ENCODE results near the gene CLEC16A. TPM values are rescaled to one million over a fixed set of nuclear protein-coding genes. Genes with fewer than 3 reads are reported as not detected.

CLEC16A gene
- polyA plus RNA-seq, 2 donors: 9.0 to 12.5 TPM

DNA sequence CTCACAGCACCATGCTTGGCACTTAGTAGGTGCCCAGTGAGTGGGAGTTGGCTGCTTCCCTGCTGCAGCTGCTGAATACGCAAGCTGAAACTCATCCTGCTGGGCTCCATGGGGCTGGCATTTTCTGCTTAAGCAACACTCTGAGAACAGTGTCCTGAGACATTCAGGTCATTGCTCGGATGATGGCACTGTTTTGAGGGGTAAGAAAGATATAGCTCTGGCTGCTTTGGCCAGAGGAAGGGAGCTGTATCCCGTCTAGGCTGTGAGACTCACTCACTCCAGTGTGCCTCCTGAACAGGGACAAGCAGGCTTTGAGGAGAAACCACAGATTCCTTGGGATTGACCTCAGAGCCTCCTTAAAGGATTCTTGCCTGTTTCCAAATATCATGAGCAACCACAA is 120.5 kb downstream of the CLEC16A start:
- no peak overlapping the region for H3K27ac ChIP-seq (ENCODE audit: low read depth in 2 of 2, low read length in 1 of 2)
- no peaks in the 10 kb centered on the region for H3K27me3 ChIP-seq (ENCODE audit: control insufficient read depth in 1 of 2, insufficient read depth in 2 of 2, low read length in 2 of 2)
- WGBS, 2 donors: 75 to 82% methylated on average over 3 of the region's 3 CpGs
- peaks cover 8 to 16% of the 10 kb centered on the region in 2 donors for H3K36me3 ChIP-seq (ENCODE audit: control insufficient read depth in 2 of 2, insufficient read depth in 2 of 2, low read length in 1 of 2)
- no peaks in the 10 kb centered on the region for H3K9me3 ChIP-seq (ENCODE audit: control insufficient read depth in 2 of 2, insufficient read depth in 1 of 2, low read depth in 1 of 2, low read length in 1 of 2)
- no peaks in the 10 kb centered on the region for H3K4me1 ChIP-seq (ENCODE audit: control insufficient read depth in 2 of 2, insufficient read depth in 2 of 2, low read length in 1 of 2)
- H3K4me3 ChIP-seq (ENCODE audit: low read depth in 1 of 2, low read length in 2 of 2): no peak overlapping the region

DNA sequence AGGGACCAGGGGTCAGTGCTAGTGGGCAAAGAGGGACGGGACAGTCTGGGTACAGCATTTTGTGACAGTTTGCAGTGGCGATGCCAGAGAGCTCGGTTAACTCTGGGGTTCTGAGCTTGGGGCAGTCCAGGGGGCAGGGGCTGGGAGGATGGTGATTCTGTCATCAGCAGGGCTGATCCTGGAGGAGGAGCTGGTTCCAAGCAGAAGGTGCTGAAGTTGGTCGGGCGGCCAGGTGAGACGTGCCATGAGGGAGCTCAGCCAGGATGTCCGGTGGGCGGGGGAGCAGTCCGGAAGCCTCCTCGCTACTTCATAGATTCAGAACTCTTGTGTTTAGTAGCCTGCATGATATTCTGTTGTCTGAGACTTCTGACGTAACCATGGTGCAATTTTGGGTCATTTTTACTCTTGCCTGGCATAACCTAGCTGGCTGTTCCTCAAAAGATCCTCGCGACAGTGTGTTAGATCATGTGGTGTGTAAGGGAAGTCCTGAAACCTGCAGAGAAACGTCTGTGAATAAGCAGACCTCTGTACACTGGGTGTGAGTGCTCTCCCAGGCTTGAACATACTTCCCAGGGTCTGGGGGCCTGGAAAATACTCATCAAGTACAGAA is 122.0 kb downstream of the CLEC16A start:
- Histone ChIP-seq H3K27ac (ENCODE audit: low read depth in 2 of 2, low read length in 1 of 2) (no peak overlapping the region), H3K4me1 (ENCODE audit: control insufficient read depth in 2 of 2, insufficient read depth in 2 of 2, low read length in 1 of 2) (no peaks in the 10 kb centered on the region), H3K4me3 (ENCODE audit: low read depth in 1 of 2, low read length in 2 of 2) (no peak overlapping the region), H3K36me3 (ENCODE audit: control insufficient read depth in 2 of 2, insufficient read depth in 2 of 2, low read length in 1 of 2) (peaks cover 8 to 10% of the 10 kb centered on the region in 2 donors), H3K27me3 (ENCODE audit: control insufficient read depth in 1 of 2, insufficient read depth in 2 of 2, low read length in 2 of 2) (no peaks in the 10 kb centered on the region), H3K9me3 (ENCODE audit: control insufficient read depth in 2 of 2, insufficient read depth in 1 of 2, low read depth in 1 of 2, low read length in 1 of 2) (no peaks in the 10 kb centered on the region)
- WGBS, 2 donors: 87 to 90% methylated on average over 14 of the region's 14 CpGs

GRCh38 chr16:11067266-11067665 is 122.9 kb downstream of the CLEC16A start:
- no peak overlapping the region for H3K27ac ChIP-seq (ENCODE audit: low read depth in 2 of 2, low read length in 1 of 2)
- H3K9me3 ChIP-seq (ENCODE audit: control insufficient read depth in 2 of 2, insufficient read depth in 1 of 2, low read depth in 1 of 2, low read length in 1 of 2): no peaks in the 10 kb centered on the region
- H3K36me3 ChIP-seq (ENCODE audit: control insufficient read depth in 2 of 2, insufficient read depth in 2 of 2, low read length in 1 of 2): peaks cover 5 to 8% of the 10 kb centered on the region in 2 donors
- no peaks in the 10 kb centered on the region for H3K4me1 ChIP-seq (ENCODE audit: control insufficient read depth in 2 of 2, insufficient read depth in 2 of 2, low read length in 1 of 2)
- no peak overlapping the region for H3K4me3 ChIP-seq (ENCODE audit: low read depth in 1 of 2, low read length in 2 of 2)
- H3K27me3 ChIP-seq (ENCODE audit: control insufficient read depth in 1 of 2, insufficient read depth in 2 of 2, low read length in 2 of 2): no peaks in the 10 kb centered on the region
- 90 to 93% methylated on average over 7 of the region's 7 CpGs for WGBS, 2 donors

DNA sequence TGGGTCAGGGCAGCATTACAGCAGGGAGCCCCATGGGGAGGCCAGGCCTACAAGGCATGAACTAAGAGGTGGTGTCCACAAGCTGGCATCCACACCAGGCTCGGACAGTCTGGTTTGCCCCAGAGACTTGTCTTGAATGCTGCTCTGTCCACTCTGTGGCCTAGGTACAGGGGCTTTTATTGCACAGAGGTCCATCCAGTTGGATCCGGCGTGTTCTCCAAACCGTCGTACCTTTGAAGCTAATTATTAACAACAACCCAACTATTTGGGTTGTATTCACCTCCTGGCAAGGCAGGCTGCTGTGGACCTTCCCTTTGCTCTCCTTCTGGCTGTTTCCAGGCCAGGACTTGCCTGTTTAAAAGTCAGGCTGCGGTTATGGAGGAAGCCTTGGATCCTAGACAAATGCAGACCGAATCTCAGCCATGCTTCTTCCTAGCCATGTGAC is 123.4 kb downstream of the CLEC16A start:
- H3K27ac ChIP-seq (ENCODE audit: low read depth in 2 of 2, low read length in 1 of 2): no peak overlapping the region
- no peaks in the 10 kb centered on the region for H3K9me3 ChIP-seq (ENCODE audit: control insufficient read depth in 2 of 2, insufficient read depth in 1 of 2, low read depth in 1 of 2, low read length in 1 of 2)
- WGBS, 2 donors: 77 to 85% methylated on average over 7 of the region's 7 CpGs
- H3K4me3 ChIP-seq (ENCODE audit: low read depth in 1 of 2, low read length in 2 of 2): no peak overlapping the region
- no peaks in the 10 kb centered on the region for H3K4me1 ChIP-seq (ENCODE audit: control insufficient read depth in 2 of 2, insufficient read depth in 2 of 2, low read length in 1 of 2)
- peaks cover 5 to 8% of the 10 kb centered on the region in 2 donors for H3K36me3 ChIP-seq (ENCODE audit: control insufficient read depth in 2 of 2, insufficient read depth in 2 of 2, low read length in 1 of 2)
- no peaks in the 10 kb centered on the region for H3K27me3 ChIP-seq (ENCODE audit: control insufficient read depth in 1 of 2, insufficient read depth in 2 of 2, low read length in 2 of 2)

DNA sequence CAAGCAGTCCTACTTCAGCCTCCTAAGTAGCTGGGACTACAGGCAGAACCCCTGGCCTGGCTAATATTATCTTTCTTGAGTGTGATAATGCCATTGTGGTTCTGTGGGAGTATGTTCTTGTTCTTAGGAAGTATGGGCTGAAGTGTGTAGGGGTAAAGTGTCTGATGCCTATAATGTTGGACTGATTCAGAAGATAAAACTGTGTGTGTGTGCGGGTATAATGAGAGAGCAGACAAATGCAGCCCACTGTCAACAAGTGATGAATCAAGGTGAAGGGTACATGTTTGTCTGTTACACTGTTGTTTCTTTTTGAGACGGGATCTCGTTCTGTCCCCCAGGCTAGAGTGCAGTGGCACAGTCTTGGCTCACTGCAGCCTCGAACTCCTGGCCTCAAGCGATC is 127.5 kb downstream of the CLEC16A start:
- Histone ChIP-seq H3K4me1 (ENCODE audit: control insufficient read depth in 2 of 2, insufficient read depth in 2 of 2, low read length in 1 of 2) (peaks cover 0 to 3% of the 10 kb centered on the region in 2 donors), H3K27me3 (ENCODE audit: control insufficient read depth in 1 of 2, insufficient read depth in 2 of 2, low read length in 2 of 2) (no peaks in the 10 kb centered on the region), H3K9me3 (ENCODE audit: control insufficient read depth in 2 of 2, insufficient read depth in 1 of 2, low read depth in 1 of 2, low read length in 1 of 2) (no peaks in the 10 kb centered on the region), H3K36me3 (ENCODE audit: control insufficient read depth in 2 of 2, insufficient read depth in 2 of 2, low read length in 1 of 2) (peaks cover 0 to 15% of the 10 kb centered on the region in 2 donors), H3K4me3 (ENCODE audit: low read depth in 1 of 2, low read length in 2 of 2) (no peak overlapping the region), H3K27ac (ENCODE audit: low read depth in 2 of 2, low read length in 1 of 2) (no peak overlapping the region)
- WGBS, 2 donors: 82 to 83% methylated on average over 5 of the region's 5 CpGs

DNA sequence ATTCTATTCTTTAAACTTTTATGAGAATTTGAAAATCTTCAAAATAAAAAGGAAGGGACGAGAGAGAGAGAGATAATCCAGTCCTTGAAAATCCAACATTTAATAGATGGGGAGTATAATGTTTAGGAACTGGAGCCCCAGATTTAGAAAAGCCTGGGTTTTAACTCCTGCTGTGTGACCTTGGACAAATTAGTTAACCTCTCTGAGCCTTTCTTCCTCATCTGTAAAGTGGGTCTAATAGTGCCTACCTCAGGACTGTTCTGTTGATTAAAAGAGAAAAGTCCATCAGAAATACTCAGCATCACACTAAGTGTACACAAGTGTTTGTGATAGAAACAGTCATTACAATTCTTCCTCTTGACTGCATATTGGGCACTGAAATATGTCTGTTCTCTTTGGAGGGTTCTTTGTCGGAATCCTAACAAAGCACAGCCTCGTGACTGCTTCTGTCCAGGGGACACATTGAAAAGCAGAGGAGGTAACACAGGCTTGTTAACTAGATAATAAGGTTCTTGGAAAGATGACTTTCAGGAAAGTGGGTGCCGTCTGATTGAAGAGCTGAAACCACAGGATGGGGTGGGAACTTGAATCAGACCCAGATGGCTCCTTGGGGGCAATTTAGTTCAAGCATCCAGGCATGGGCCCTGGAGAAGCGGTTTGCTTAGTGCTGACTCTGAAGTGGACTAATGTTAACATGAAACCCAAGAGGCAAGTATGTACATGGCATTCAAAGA is 128.2 kb downstream of the CLEC16A start:
- Histone ChIP-seq H3K27ac (ENCODE audit: low read depth in 2 of 2, low read length in 1 of 2) (no peak overlapping the region), H3K9me3 (ENCODE audit: control insufficient read depth in 2 of 2, insufficient read depth in 1 of 2, low read depth in 1 of 2, low read length in 1 of 2) (no peaks in the 10 kb centered on the region), H3K4me3 (ENCODE audit: low read depth in 1 of 2, low read length in 2 of 2) (no peak overlapping the region), H3K4me1 (ENCODE audit: control insufficient read depth in 2 of 2, insufficient read depth in 2 of 2, low read length in 1 of 2) (peaks cover 0 to 3% of the 10 kb centered on the region in 2 donors), H3K36me3 (ENCODE audit: control insufficient read depth in 2 of 2, insufficient read depth in 2 of 2, low read length in 1 of 2) (peaks cover 0 to 13% of the 10 kb centered on the region in 2 donors), H3K27me3 (ENCODE audit: control insufficient read depth in 1 of 2, insufficient read depth in 2 of 2, low read length in 2 of 2) (no peaks in the 10 kb centered on the region)
- WGBS, 2 donors: 76 to 80% methylated on average over 5 of the region's 5 CpGs

- Histone ChIP-seq H3K27me3 (ENCODE audit: control insufficient read depth in 1 of 2, insufficient read depth in 2 of 2, low read length in 2 of 2) (no peaks in the 10 kb centered on the region), H3K4me1 (ENCODE audit: control insufficient read depth in 2 of 2, insufficient read depth in 2 of 2, low read length in 1 of 2) (peaks cover 0 to 6% of the 10 kb centered on the region in 2 donors), H3K27ac (ENCODE audit: low read depth in 2 of 2, low read length in 1 of 2) (no peak overlapping the region), H3K4me3 (ENCODE audit: low read depth in 1 of 2, low read length in 2 of 2) (no peak overlapping the region), H3K9me3 (ENCODE audit: control insufficient read depth in 2 of 2, insufficient read depth in 1 of 2, low read depth in 1 of 2, low read length in 1 of 2) (no peaks in the 10 kb centered on the region), H3K36me3 (ENCODE audit: control insufficient read depth in 2 of 2, insufficient read depth in 2 of 2, low read length in 1 of 2) (peaks cover 0 to 12% of the 10 kb centered on the region in 2 donors)
- WGBS, 2 donors: 78 to 84% methylated on average over 11 of the region's 11 CpGs
Observed at GRCh38 chr16:11073407-11073999, 129.1 kb downstream of the CLEC16A start.

DNA sequence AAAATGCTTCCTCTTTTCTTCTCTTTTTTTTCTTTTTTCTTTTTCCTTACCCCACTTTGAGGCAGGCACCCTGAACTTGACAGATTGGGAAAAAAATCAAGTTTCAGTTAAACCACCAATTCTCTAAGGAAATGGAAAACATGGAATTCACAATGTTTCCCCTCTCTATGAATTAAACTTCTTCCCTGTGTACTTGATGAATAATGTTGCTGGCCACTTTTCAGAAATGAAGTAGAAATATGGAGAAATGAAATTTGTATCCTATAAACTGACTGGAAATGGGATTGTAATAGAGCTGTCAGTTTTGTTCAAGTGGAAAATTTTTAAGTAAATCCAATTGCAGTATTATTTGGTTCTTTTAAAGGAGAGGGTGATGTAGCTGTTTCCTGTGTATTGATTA is 129.8 kb downstream of the CLEC16A start:
- Histone ChIP-seq H3K36me3 (ENCODE audit: control insufficient read depth in 2 of 2, insufficient read depth in 2 of 2, low read length in 1 of 2) (peaks cover 0 to 12% of the 10 kb centered on the region in 2 donors), H3K27ac (ENCODE audit: low read depth in 2 of 2, low read length in 1 of 2) (no peak overlapping the region), H3K27me3 (ENCODE audit: control insufficient read depth in 1 of 2, insufficient read depth in 2 of 2, low read length in 2 of 2) (no peaks in the 10 kb centered on the region), H3K9me3 (ENCODE audit: control insufficient read depth in 2 of 2, insufficient read depth in 1 of 2, low read depth in 1 of 2, low read length in 1 of 2) (no peaks in the 10 kb centered on the region), H3K4me1 (ENCODE audit: control insufficient read depth in 2 of 2, insufficient read depth in 2 of 2, low read length in 1 of 2) (peaks cover 4 to 6% of the 10 kb centered on the region in 2 donors), H3K4me3 (ENCODE audit: low read depth in 1 of 2, low read length in 2 of 2) (no peak overlapping the region)

DNA sequence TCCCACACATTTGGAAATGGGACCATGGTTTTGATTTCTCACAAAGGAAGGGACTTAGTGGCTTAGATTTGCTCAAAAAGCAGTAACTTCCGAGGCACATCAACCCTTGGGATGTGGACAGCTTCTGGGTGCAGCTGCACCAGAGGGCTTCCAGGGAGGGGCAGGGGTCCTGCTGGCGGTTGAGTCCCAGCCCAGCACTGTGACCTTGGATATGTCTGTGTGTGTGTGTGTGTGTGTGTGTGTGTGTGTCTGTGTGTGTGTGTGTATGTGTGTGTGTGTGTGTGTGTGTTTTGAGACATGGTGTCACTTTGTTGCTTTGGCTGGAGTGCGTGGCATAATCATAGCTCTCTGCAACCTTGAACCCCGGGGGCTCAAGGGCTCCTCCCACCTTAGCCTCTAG is 130.8 kb downstream of the CLEC16A start:
- 83 to 91% methylated on average over 4 of the region's 4 CpGs for WGBS, 2 donors
- no peak overlapping the region for H3K27ac ChIP-seq (ENCODE audit: low read depth in 2 of 2, low read length in 1 of 2)
- H3K4me1 ChIP-seq (ENCODE audit: control insufficient read depth in 2 of 2, insufficient read depth in 2 of 2, low read length in 1 of 2): peaks cover 6% of the 10 kb centered on the region in 2 donors
- peaks cover 0 to 14% of the 10 kb centered on the region in 2 donors for H3K36me3 ChIP-seq (ENCODE audit: control insufficient read depth in 2 of 2, insufficient read depth in 2 of 2, low read length in 1 of 2)
- no peaks in the 10 kb centered on the region for H3K9me3 ChIP-seq (ENCODE audit: control insufficient read depth in 2 of 2, insufficient read depth in 1 of 2, low read depth in 1 of 2, low read length in 1 of 2)
- no peak overlapping the region for H3K4me3 ChIP-seq (ENCODE audit: low read depth in 1 of 2, low read length in 2 of 2)
- H3K27me3 ChIP-seq (ENCODE audit: control insufficient read depth in 1 of 2, insufficient read depth in 2 of 2, low read length in 2 of 2): no peaks in the 10 kb centered on the region
